NT2/D1 (cell line): ENCODE measurements around the gene AK4.

Experiments
- SUZ12 ChIP-seq: IDR thresholded peaks from 2 replicates; pipeline ENCODE4 v1.6.1; 2011; ENCODE audit not compliant: insufficient read length, insufficient read depth; ENCODE audit errors: extremely low read depth
- YY1 ChIP-seq: IDR thresholded peaks from 2 replicates; pipeline ENCODE4 v1.6.1; 2011; ENCODE audit not compliant: insufficient read length, insufficient read depth
- ZNF274 ChIP-seq: IDR thresholded peaks from 2 replicates; pipeline ENCODE4 v1.6.1; 2011; ENCODE audit warnings: mild to moderate bottlenecking, low read depth, low read length

- no peak for TF ChIP-seq YY1
- TF ChIP-seq SUZ12 = no peak
- no peak for TF ChIP-seq ZNF274
Observed at GRCh38 chr1:65221638-65222339, 73.8 kb downstream of the AK4 start.
